HepG2 (cell line): ENCODE results near the gene PLD4. TPM values are rescaled to one million over a fixed set of nuclear protein-coding genes. Genes with fewer than 3 reads are reported as not detected.
"Not testable (repeated sequence)": the region's sequence is repeated elsewhere in the genome, so short reads cannot be mapped to it uniquely, and the experiment has no call there.

ENCODE experiments used
- ATAC-seq: fragments of 200-7000 bp; cut with Tn5 transposase; 3 replicates; pipeline ENCODE4 v1.9.1; 2020; ENCODE audit warnings: mild to moderate bottlenecking, moderate library complexity
- BruUV-seq: library from RNA; stranded (reverse); fragments of 400-500 nt; replicated peaks from 2 replicates; lab custom pipeline; 2021; lab: Mats Ljungman, UMichigan
- CTCF ChIA-PET: fragments of 300-600 bp; formaldehyde crosslinking; extraction: SDS; loops from one replicate; lab custom pipeline; 2021; ENCODE audit warnings: low total read pairs, inconsistent platforms, low intra/inter-chr PET ratio; lab: Yijun Ruan, JAX
- POLR2A ChIA-PET: fragments of 350-600 bp; sonication (Branson Sonifier 250); formaldehyde crosslinking; loops from one replicate; lab custom pipeline; 2020; ENCODE audit warnings: antibody characterized with exemption, inconsistent platforms; lab: Yijun Ruan, JAX
- DNase-seq: peaks from one replicate; pipeline ENCODE4 v3.0.0-alpha.2; 2015; ENCODE audit warnings: low spot score
- FAIRE-seq: peaks from 3 replicates; lab custom pipeline; 2011; peaks lifted over from hg19 to GRCh38; lab: Jason Lieb, UNC
- H2AFZ ChIP-seq: one replicate; pipeline ENCODE4 v1.6.1; 2011; ENCODE audit warnings: low read length, inconsistent platforms
- H3K27ac ChIP-seq: fragments of 300-600 bp; 3 replicates; pipeline ENCODE4 v1.8.0; 2011; ENCODE audit warnings: mixed run types, mild to moderate bottlenecking, mixed read lengths, low read length, inconsistent platforms; ENCODE audit not compliant: insufficient read depth; ENCODE audit errors: extremely low read length
- H3K27me3 ChIP-seq, 2 experiments: fragments of 200-600 bp in 1 of 2; 2 replicates in 1 of 2; 3 replicates in 1 of 2; pipeline versions ENCODE4 v1.6.0 to v1.8.0; 2011; ENCODE audit warnings: low read length in 2 of 2, mild to moderate bottlenecking in 2 of 2, moderate library complexity in 2 of 2, inconsistent platforms in 1 of 2; ENCODE audit not compliant: insufficient read depth in 2 of 2, control insufficient read depth in 1 of 2
- H3K36me3 ChIP-seq, 2 experiments: fragments of 200-600 bp in 1 of 2; replicated peaks in 1 of 2; 2 replicates in 1 of 2; 3 replicates in 1 of 2; pipeline versions ENCODE4 v1.5.1 to v1.8.0; 2011; ENCODE audit warnings: low read length in 2 of 2, inconsistent platforms in 1 of 2; ENCODE audit not compliant: insufficient read depth in 2 of 2, control insufficient read depth in 1 of 2
- H3K4me1 ChIP-seq: 2 replicates; pipeline ENCODE4 v1.5.1; 2012; ENCODE audit warnings: low read length, inconsistent platforms; ENCODE audit not compliant: insufficient read depth
- H3K4me2 ChIP-seq: 2 replicates; pipeline ENCODE4 v1.6.0; 2011; ENCODE audit warnings: low read depth, low read length, inconsistent platforms
- H3K4me3 ChIP-seq, 3 experiments: fragments of 200-600 bp in 1 of 3; sonication (generic), shearing (Covaris generic) in 1 of 3; replicated peaks in 1 of 3; 2 replicates each; pipeline ENCODE4 v1.5.1; 2011 to 2016; ENCODE audit warnings: low read length in 3 of 3, inconsistent platforms in 2 of 3, low read depth in 2 of 3, mild to moderate bottlenecking in 2 of 3, control low read depth in 1 of 3, mixed read lengths in 1 of 3; ENCODE audit not compliant: insufficient read depth in 1 of 3
- H3K79me2 ChIP-seq: one replicate; pipeline ENCODE4 v1.6.1; 2011; ENCODE audit warnings: low read length, inconsistent platforms; ENCODE audit not compliant: insufficient read depth
- H3K9ac ChIP-seq: 2 replicates; pipeline ENCODE4 v1.6.0; 2011; ENCODE audit warnings: mild to moderate bottlenecking, low read depth, low read length, inconsistent platforms; ENCODE audit not compliant: insufficient read depth
- H3K9me3 ChIP-seq: 2 replicates; pipeline ENCODE4 v1.5.1; 2012; ENCODE audit warnings: mild to moderate bottlenecking, low read length
- H4K20me1 ChIP-seq: 2 replicates; pipeline ENCODE4 v1.6.0; 2011; ENCODE audit warnings: inconsistent platforms, mild to moderate bottlenecking, low read length, moderate library complexity; ENCODE audit not compliant: insufficient read depth
- PRPF4 ChIP-seq: fragments of 200-400 bp; formaldehyde crosslinking; IDR thresholded peaks from 2 replicates; pipeline ENCODE4 v1.6.1; 2016; ENCODE audit warnings: low read length, low read depth; ENCODE audit not compliant: poor library complexity, severe bottlenecking
- ZNF446 ChIP-seq: sonication (generic); formaldehyde crosslinking; IDR thresholded peaks from 2 replicates; pipeline ENCODE4 v1.5.0; 2020; ENCODE audit warnings: mild to moderate bottlenecking, missing genetic modification reagents
- ZNF567 ChIP-seq: sonication (generic); formaldehyde crosslinking; IDR thresholded peaks from 2 replicates; pipeline ENCODE4 v1.8.1; 2023; ENCODE audit warnings: mild to moderate bottlenecking, missing genetic modification reagents, borderline replicate concordance
- ZNF839 ChIP-seq: sonication (generic); formaldehyde crosslinking; IDR thresholded peaks from 2 replicates; pipeline ENCODE4 v1.4.0; 2020; ENCODE audit warnings: missing genetic modification reagents, mild to moderate bottlenecking, borderline replicate concordance
- WGBS: methylation state at CpG from one replicate; pipeline ENCODE4 v1.1.6; 2017; ENCODE audit warnings: low lambda C conversion rate; 5-methylcytosine and 5-hydroxymethylcytosine counted together
- in situ Hi-C: cut with HindIII; loops from 2 replicates; pipeline ENCODE4 v1.10.0; 2017; ENCODE audit warnings: low pct_unique_long_range_greater_than_20kb; ENCODE audit not compliant: extremely low pct_ligation_motif_present
- intact Hi-C: fragments of 100-400 bp; cut with micrococcal nuclease; formaldehyde crosslinking; loops from one replicate; pipeline ENCODE4 v1.10.0; 2022; ENCODE audit not compliant: unreplicated experiment
- polyA plus RNA-seq, 8 experiments: library from polyadenylated mRNA; depleted of rRNA in 3 of 8; stranded (reverse) in 7 of 8; unstranded in 1 of 8; fragments of >200 nt; fragmentation: Illumina TruSeq in 4 of 8; extraction: Trizol in 4 of 8; gene quantifications; 2 replicates each; pipeline versions ENCODE4 v1.2.1 to v1.2.3, GENCODE V29; 2011 to 2016; ENCODE audit warnings: low read depth in 4 of 8, missing spikeins in 1 of 8, mixed read lengths in 1 of 8; ENCODE audit not compliant: insufficient read depth in 1 of 8
- total RNA-seq, 5 experiments: library from RNA; depleted of rRNA; stranded (reverse); fragments of >200 nt; fragmentation: Illumina TruSeq; extraction: Trizol; gene quantifications; 2 replicates each; pipeline ENCODE4 v1.2.3, GENCODE V29; 2016; ENCODE audit warnings: low read depth in 1 of 5

Gene PLD4
- total and polyA plus RNA-seq, 2 of the 13 experiments (the other 11 are each of a cell fraction or from before 2014, with no cell fraction given) = not detected

GRCh38 chr14:104905579-104905933 lies 19.1 kb upstream of the PLD4 start:
- intact Hi-C loops, POLR2A ChIA-PET, in situ Hi-C loops, H3K4me2 ChIP-seq, H3K36me3 ChIP-seq, H3K79me2 ChIP-seq, BruUV-seq, H4K20me1 ChIP-seq, CTCF ChIA-PET, H3K4me1 ChIP-seq, DNase-seq, H3K9me3 ChIP-seq, H3K4me3 ChIP-seq, ATAC-seq, H3K27ac ChIP-seq, H2AFZ ChIP-seq, H3K9ac ChIP-seq, FAIRE-seq: not testable (repeated sequence)
- 48% methylated on average over 22 of the region's 28 CpGs for WGBS
- H3K27me3 ChIP-seq = peaks cover 1 to 39% of the 10 kb centered on the region in 2 experiments; a peak in 4 of 5 replicates

- Histone ChIP-seq H4K20me1 (no peaks in the 10 kb centered on the region), H3K27ac (no peak overlapping the region), H3K4me2 (no peak overlapping the region), H3K79me2 (no peaks in the 10 kb centered on the region), H3K9me3 (peaks cover 13% of the 10 kb centered on the region), H3K27me3 (peaks cover 1 to 36% of the 10 kb centered on the region in 2 experiments; a peak in 4 of 5 replicates), H3K4me1 (no peaks in the 10 kb centered on the region), H3K4me3 (no peak overlapping the region), H3K9ac (no peak overlapping the region), H3K36me3 (no peaks in the 10 kb centered on the region), H2AFZ (no peak overlapping the region)
- BruUV-seq = no TSS peak
- in situ Hi-C loops (no loop called here), intact Hi-C loops (no loop called here)
- TF ChIP-seq ZNF446 (no peak), ZNF567 (no peak), ZNF839 (CRISPR knock-in tag) (no peak), PRPF4 (no peak)
- DNase-seq = no peak
- WGBS = 0% methylated on average over 1 of the region's 1 CpG
- ATAC-seq = no peak
- FAIRE-seq = no peak
- ChIA-PET CTCF (no interaction called here), POLR2A (no interaction called here)
Observed at GRCh38 chr14:104908303-104908702, 16.4 kb upstream of the PLD4 start.
